HG02588 (cell line): ENCODE data around the gene FMN1.

Experiments
- ATAC-seq: cut with Tn5 transposase; IDR thresholded peaks from one replicate; pipeline ENCODE4 v1.9.1; 2021; ENCODE audit warnings: mild to moderate bottlenecking, moderate library complexity; ENCODE audit not compliant: unreplicated experiment

FMN1 gene

DNA sequence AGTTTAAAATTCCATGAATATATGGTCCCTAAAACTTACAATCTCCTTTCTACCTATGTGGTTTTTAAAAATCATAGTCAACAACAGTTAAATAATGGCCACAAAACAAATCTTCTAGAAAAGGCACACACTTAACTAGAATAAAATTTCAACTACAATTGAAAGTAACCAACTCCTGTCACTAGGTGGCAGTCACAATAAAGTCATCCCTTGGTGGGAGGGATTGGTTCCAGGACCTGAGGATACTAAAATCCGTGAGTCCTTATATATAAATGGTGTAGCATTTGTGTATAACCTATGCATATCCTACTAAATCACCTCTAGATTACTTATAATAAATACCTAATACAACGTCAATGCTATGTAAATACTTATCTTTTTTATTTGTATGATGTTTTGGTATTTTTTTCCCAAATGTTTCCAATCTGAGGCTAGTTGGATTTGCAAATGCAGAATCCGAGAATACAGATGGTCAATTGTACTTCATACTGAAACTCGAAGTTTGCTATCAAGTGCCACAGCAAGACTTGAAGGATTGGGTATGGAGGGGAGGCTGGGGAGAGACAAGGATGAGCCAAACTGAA lies 172.6 kb downstream of the FMN1 start:
- ATAC-seq, result no peak

- no peak for ATAC-seq
These were observed 175.0 kb downstream of the FMN1 start for GRCh38 chr15:33019354-33019981.

DNA sequence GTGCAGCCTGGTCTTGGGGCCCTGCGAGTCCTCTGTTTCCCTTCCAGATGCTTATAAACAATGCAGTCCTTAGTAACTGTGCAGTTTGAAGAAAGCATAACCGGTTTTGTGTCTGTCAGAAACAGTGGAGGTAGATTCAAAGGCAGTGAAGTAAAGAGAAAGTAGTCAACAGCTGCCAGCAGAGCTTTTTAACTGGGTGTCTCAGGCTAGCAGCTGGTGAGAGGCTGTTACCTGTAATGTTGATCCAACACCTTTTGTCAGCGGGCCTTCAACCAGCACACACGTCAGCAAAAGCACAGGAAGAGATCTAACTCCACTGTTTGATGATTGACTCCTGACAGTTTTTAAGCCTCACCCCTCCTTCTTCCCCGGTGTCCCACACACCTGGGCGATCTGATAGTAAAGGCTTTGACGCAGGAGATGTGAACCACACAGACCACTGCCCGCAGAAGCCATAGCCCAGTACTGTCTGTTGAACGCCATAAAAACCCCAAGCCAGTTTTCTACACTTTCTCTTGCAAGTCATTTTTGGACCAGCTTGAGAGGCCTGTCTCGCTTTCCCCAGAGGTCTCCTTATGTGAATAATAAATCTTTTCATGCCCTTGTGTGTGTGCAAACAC lies 178.0 kb downstream of the FMN1 start:
- no peak for ATAC-seq

DNA sequence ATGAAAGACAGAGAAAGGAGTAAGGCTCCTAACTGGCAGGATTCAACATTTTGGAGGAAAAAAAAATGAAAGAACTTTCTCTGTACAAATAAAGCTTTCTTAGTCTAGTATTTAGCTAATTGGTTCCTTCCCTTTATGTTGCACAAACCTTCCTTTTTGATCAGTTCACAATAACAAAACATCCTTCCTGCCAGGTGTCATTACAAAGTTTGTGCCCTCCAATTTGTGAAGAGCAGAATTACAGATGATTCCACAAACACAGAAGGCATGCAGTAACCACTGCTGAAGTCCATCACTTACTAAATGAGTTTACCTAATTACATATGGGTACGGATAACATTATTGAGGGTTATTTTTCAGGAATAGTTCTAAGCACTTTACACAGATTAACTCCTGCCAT lies 179.9 kb downstream of the FMN1 start:
- no peak for ATAC-seq

- no peak for ATAC-seq
These were observed 180.6 kb downstream of the FMN1 start for GRCh38 chr15:33013827-33014445.

GRCh38 chr15:33011976-33012375 lies 182.5 kb downstream of the FMN1 start:
- no peak for ATAC-seq

- ATAC-seq, result no peak
These were observed 184.9 kb downstream of the FMN1 start for GRCh38 chr15:33009603-33010002.

DNA sequence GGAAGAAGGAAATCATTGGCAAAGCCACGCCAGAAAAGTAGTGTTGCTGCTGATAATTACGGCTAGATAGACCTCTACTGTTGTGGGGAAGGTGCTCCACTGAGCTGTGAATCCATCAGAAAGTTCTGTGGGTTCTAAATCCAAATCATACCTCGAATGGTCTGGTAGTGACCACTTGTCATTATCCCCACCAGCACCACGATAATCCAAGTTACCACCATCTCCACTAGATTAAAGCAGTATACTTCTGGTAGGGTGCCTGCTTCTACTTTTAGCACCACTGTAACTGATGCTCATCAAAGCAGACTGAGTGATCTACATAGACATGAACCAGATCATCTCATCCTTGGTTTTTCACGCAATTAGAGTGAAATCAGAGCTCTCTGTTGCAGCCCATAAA lies 185.5 kb downstream of the FMN1 start:
- no peak for ATAC-seq

GRCh38 chr15:33008284-33008995 lies 186.1 kb downstream of the FMN1 start:
- ATAC-seq, result no peak

GRCh38 chr15:33007303-33007855 lies 187.1 kb downstream of the FMN1 start:
- no peak for ATAC-seq

GRCh38 chr15:33005582-33005981 lies 188.9 kb downstream of the FMN1 start:
- ATAC-seq, result no peak

DNA sequence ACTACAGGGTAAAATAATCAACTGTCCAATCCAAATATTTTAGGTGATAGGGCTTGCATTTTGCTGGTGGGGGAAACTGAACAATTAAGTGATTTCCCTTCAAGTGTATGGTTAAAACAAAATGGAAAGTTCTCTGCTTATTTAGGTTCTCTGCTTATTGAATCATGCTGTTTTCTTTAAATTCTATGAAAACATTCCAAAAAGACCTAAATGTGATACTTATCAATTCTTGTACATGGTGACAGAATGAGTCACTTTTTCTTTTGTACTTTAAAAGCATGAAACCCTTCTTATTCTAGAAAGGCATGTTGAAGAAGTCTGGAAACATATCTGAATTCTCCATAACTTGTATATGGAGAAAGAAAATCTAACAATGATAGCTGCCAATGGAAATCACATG lies 192.6 kb downstream of the FMN1 start:
- no peak for ATAC-seq

GRCh38 chr15:32998979-32999672 lies 195.4 kb downstream of the FMN1 start:
- no peak for ATAC-seq

GRCh38 chr15:32998182-32998581 lies 196.3 kb downstream of the FMN1 start:
- no peak for ATAC-seq

DNA sequence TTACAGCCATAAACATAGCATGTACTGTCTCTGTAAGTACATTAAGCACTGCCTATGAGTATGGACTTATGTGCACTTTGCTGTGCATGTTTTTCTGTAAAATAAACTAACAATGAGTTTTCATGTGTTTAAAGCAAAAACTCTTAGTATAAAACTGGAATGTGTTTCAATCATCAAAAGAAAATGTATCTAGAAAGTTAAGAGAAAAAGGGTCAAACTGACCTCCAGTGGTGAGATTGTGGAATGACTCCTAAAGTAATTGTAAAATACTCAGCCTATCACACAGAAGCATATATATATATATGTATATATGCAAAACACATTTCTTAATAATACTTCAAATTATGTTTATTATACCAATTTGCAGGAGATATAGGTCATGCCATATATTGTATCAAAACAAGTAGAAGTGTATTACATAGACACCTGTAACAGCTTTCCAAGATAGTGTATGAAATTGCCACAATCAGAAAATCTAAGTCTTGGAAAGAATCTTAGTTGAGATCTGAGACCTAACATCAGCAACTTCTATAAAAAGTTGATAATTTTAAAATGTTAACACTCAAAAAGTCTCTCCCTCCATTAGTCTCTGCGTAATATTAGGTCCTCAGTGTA lies 199.6 kb downstream of the FMN1 start:
- ATAC-seq, result no peak

DNA sequence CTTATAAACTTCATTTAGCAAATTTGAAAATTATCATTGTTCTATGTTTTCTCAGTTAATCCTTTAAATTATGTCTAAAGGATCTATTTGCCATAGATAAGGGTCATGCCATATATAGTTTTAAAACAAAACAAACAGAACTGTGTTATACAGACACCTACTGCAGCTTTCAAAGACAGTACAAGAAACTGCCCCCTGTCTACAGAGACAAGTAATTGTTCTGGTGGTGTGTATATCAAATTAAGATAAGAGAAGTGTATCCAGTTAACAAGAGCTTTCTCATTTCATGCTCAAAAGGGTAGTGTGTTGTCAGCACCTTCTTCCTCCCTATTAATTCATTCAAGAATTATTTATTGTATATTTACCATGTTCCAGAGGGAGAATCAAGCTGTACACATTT lies 201.2 kb downstream of the FMN1 start:
- no peak for ATAC-seq

DNA sequence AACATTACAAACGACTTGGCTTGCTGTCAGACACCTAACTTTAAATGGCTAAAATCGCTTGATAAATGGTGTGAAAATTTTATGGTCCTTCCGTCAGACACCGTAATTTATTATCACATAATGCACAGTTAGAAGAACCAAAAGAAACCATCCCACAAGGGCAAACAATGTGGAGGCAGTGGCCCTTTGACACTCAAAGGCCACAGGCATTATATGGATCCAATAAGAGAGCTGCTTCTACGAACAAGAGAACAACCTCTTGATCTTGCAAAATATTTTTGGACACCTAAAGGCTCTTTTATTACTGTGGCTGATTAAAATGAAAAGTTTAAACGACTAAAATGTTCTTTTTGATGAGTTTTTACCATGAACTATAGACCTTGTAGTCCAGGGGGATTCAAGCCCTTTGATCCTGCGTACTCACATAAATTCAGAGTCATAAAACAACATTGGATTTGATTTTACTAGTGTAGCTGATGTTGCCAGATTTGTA lies 202.8 kb downstream of the FMN1 start:
- no peak for ATAC-seq

- ATAC-seq, result no peak
These were observed 204.4 kb downstream of the FMN1 start for GRCh38 chr15:32990071-32990470.

- no peak for ATAC-seq
These were observed 207.4 kb downstream of the FMN1 start for GRCh38 chr15:32987067-32987466.

- ATAC-seq, result no peak
These were observed 208.4 kb downstream of the FMN1 start for GRCh38 chr15:32986147-32986546.
